ENCODE results near the gene ABCF3.
"Not testable (repeated sequence)": the region's sequence is repeated elsewhere in the genome, so short reads cannot be mapped to it uniquely, and the experiment has no call there.

The ABCF3 gene

DNA sequence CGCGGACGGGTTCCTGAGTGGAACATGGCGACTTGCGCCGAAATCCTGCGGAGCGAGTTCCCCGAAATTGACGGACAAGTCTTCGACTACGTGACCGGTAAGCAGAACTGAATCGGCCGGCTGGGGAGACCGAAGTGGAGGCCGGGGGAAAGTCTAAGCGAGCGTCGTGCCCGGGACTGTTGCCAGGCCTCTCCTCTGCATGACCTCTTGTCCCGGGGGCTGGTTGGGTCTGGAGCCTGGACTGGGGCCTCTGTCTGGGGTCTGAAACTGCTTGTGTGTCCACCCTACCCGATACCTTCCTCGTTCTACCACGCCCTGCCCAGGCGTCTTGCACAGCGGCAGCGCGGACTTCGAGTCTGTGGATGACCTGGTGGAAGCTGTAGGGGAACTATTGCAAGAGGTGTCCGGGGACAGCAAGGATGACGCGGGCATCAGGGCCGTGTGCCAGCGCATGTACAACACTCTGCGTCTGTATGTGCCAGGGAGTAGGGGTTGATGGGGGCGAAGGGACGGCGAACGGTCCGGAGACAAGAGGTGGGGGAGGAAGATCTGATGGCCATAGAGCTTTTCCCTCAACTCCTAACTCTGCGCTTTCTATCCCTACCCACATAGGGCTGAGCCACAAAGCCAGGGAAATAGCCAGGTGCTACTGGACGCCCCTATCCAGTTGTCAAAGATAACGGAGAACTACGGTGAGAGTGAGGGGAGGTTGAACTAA is at the start of gene ABCF3:
Gene ABCF3, plus strand, starts transcription at position 16 of the 718 bp plus-strand sequence. Its CDS starts 9 bp downstream, at position 25.
- H3K36me3 ChIP-seq (ENCODE audit: control insufficient read depth, insufficient read depth, low read length) = peaks cover 24% of the 10 kb centered on the region
- H3K27me3 ChIP-seq (ENCODE audit: control insufficient read depth, insufficient read depth, low read length) = no peaks in the 10 kb centered on the region

GRCh38 chr3:184140436-184140835 is 45.6 kb upstream of the ABCF3 start:
- Histone ChIP-seq H3K36me3 (ENCODE audit: control insufficient read depth, insufficient read depth, low read length) (peaks cover 10% of the 10 kb centered on the region), H3K4me1 (ENCODE audit: control insufficient read depth, insufficient read depth, low read length) (peaks cover 5% of the 10 kb centered on the region), H3K9ac (ENCODE audit: low read length) (no peak overlapping the region), H3K9me3 (ENCODE audit: control insufficient read depth, low read length) (no peaks in the 10 kb centered on the region), H3K27me3 (ENCODE audit: control insufficient read depth, insufficient read depth, low read length) (no peaks in the 10 kb centered on the region), H3K4me3 (ENCODE audit: low read length) (no peak overlapping the region)

More for the DNA sequence above, at the start of gene ABCF3:
- peak within 1 kb of the TSS; percentile 43 for H3K4me3 ChIP-seq (ENCODE audit: low read length)
- H3K9ac ChIP-seq (ENCODE audit: low read length) = peak within 1 kb of the TSS; percentile 70
- H3K9me3 ChIP-seq (ENCODE audit: control insufficient read depth, low read length) = no peaks in the 10 kb centered on the region
- peaks cover 15% of the 10 kb centered on the region for H3K4me1 ChIP-seq (ENCODE audit: control insufficient read depth, insufficient read depth, low read length)

DNA sequence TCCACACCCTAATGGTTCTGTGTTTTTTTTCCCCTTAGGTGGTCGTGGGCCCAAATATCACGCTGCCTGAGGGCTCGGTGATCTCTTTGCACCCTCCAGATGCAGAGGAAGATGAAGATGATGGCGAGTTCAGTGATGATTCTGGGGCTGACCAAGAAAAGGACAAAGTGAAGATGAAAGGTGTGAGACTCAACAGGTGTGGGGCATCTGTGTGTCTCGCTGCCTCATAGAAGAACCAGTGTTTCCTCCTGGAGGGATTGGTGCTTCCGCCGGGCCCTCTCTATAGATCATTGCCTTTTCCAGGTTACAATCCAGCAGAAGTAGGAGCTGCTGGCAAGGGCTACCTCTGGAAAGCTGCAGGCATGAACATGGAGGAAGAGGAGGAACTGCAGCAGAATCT is 43.8 kb upstream of the ABCF3 start:
- Histone ChIP-seq H3K4me3 (ENCODE audit: low read length) (no peak overlapping the region), H3K9me3 (ENCODE audit: control insufficient read depth, low read length) (no peaks in the 10 kb centered on the region), H3K36me3 (ENCODE audit: control insufficient read depth, insufficient read depth, low read length) (peaks cover 10% of the 10 kb centered on the region), H3K4me1 (ENCODE audit: control insufficient read depth, insufficient read depth, low read length) (no peaks in the 10 kb centered on the region), H3K27me3 (ENCODE audit: control insufficient read depth, insufficient read depth, low read length) (no peaks in the 10 kb centered on the region), H3K9ac (ENCODE audit: low read length) (no peak overlapping the region)

- Histone ChIP-seq H3K9ac (ENCODE audit: low read length) (no peak overlapping the region), H3K36me3 (ENCODE audit: control insufficient read depth, insufficient read depth, low read length) (peaks cover 10% of the 10 kb centered on the region), H3K9me3 (ENCODE audit: control insufficient read depth, low read length) (no peaks in the 10 kb centered on the region), H3K4me1 (ENCODE audit: control insufficient read depth, insufficient read depth, low read length) (no peaks in the 10 kb centered on the region), H3K4me3 (ENCODE audit: low read length) (no peak overlapping the region), H3K27me3 (ENCODE audit: control insufficient read depth, insufficient read depth, low read length) (no peaks in the 10 kb centered on the region)
Observed at GRCh38 chr3:184143327-184143726, 42.7 kb upstream of the ABCF3 start.

DNA sequence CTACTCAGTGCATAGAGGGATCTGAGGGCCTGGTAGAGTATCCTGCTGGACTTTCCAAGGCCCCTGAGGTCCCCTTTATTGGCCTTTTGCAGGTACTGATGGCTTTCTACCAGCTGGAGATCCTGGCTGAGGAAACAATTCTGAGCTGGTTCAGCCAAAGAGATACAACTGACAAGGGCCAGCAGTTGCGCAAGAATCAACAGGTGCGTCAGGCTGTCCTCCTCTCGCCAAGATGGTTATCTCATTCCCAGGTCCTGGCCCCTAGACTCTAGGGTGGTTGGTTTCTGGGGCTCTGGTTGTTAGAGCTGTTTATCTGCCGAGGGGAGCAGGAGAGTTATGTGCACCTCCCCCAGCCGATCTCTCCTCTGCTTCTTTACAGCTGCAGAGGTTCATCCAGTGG is 41.5 kb upstream of the ABCF3 start:
- H3K36me3 ChIP-seq (ENCODE audit: control insufficient read depth, insufficient read depth, low read length) = peaks cover 10% of the 10 kb centered on the region
- no peaks in the 10 kb centered on the region for H3K4me1 ChIP-seq (ENCODE audit: control insufficient read depth, insufficient read depth, low read length)
- H3K9me3 ChIP-seq (ENCODE audit: control insufficient read depth, low read length) = no peaks in the 10 kb centered on the region
- H3K4me3 ChIP-seq (ENCODE audit: low read length) = no peak overlapping the region
- H3K27me3 ChIP-seq (ENCODE audit: control insufficient read depth, insufficient read depth, low read length) = no peaks in the 10 kb centered on the region
- no peak overlapping the region for H3K9ac ChIP-seq (ENCODE audit: low read length)

DNA sequence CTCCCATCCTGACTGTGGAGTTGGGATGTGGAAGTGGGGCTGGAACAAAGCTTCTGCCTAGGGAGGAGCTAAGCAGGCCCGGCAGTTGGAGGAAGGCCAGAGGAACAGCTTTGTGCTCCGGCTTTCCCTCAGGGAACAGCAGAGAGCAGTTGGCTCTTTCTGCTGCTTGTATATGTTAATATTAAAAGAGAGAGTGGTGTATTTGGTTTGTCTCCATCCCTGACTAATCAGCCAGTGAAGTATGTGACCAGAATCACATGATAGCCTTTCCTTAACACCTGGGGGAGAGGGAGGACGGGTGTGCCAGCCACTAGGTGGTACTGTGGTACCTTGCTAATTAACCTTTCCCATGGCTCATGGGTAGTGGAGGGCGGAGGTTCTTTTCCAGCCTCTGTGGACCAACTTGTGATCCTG is 40.9 kb upstream of the ABCF3 start:
- Histone ChIP-seq H3K9ac (ENCODE audit: low read length) (no peak overlapping the region), H3K4me3 (ENCODE audit: low read length) (no peak overlapping the region), H3K4me1 (ENCODE audit: control insufficient read depth, insufficient read depth, low read length) (no peaks in the 10 kb centered on the region), H3K27me3 (ENCODE audit: control insufficient read depth, insufficient read depth, low read length) (no peaks in the 10 kb centered on the region), H3K36me3 (ENCODE audit: control insufficient read depth, insufficient read depth, low read length) (peaks cover 10% of the 10 kb centered on the region), H3K9me3 (ENCODE audit: control insufficient read depth, low read length) (no peaks in the 10 kb centered on the region)

DNA sequence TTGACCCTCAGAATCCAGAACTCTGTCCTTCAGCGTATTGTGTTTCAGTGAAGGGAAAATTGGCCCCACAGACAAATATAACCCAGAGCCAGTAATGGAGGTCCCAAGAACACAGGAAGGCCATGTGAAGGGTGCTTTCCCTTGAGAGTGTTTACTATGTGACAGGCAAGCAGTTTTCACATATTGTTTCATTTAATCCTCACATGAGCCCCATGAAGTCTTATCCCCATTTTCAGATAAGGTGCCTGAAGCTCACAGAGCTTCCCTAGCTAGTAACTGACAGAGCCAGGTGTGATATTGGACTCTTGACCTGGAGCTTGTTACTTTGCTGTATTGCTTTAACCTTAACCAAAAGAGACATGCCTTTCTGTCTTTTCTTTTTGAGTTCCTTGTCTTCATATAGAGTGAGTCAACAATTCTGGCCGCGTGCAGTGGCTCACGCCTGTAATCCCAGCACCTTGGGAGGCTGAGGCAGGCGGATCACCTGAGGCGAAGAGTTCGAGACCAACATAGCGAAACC is 40.2 kb upstream of the ABCF3 start:
- H3K9ac ChIP-seq (ENCODE audit: low read length) = no peak overlapping the region

DNA sequence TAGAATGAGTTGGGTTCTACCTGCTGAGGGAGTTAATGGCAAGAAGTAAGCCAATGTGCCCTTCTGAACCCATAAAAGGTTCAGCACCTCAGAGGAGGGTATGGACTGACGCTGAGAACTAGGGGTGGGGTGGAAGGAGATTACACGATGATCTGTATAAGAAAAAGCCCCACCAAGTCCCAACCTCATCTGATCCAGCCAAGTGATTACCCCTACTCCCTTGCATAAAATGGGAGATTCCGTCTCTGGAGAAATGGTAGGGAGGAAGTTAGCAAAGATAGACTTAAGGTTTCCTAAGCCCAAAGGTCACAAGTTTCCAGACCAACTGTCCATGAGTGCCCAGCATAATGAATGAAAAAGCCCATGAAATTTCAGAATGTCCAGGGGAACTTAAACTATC is 37.9 kb upstream of the ABCF3 start:
- Histone ChIP-seq H3K4me1 (ENCODE audit: control insufficient read depth, insufficient read depth, low read length) (no peaks in the 10 kb centered on the region), H3K36me3 (ENCODE audit: control insufficient read depth, insufficient read depth, low read length) (peaks cover 10% of the 10 kb centered on the region), H3K9ac (ENCODE audit: low read length) (no peak overlapping the region), H3K27me3 (ENCODE audit: control insufficient read depth, insufficient read depth, low read length) (no peaks in the 10 kb centered on the region), H3K4me3 (ENCODE audit: low read length) (no peak overlapping the region), H3K9me3 (ENCODE audit: control insufficient read depth, low read length) (no peaks in the 10 kb centered on the region)

More for the DNA sequence above, 40.2 kb upstream of the ABCF3 start:
- no peaks in the 10 kb centered on the region for H3K4me1 ChIP-seq (ENCODE audit: control insufficient read depth, insufficient read depth, low read length)
- peaks cover 10% of the 10 kb centered on the region for H3K36me3 ChIP-seq (ENCODE audit: control insufficient read depth, insufficient read depth, low read length)
- no peaks in the 10 kb centered on the region for H3K9me3 ChIP-seq (ENCODE audit: control insufficient read depth, low read length)
- H3K27me3 ChIP-seq (ENCODE audit: control insufficient read depth, insufficient read depth, low read length) = no peaks in the 10 kb centered on the region
- H3K4me3 ChIP-seq (ENCODE audit: low read length) = no peak overlapping the region

DNA sequence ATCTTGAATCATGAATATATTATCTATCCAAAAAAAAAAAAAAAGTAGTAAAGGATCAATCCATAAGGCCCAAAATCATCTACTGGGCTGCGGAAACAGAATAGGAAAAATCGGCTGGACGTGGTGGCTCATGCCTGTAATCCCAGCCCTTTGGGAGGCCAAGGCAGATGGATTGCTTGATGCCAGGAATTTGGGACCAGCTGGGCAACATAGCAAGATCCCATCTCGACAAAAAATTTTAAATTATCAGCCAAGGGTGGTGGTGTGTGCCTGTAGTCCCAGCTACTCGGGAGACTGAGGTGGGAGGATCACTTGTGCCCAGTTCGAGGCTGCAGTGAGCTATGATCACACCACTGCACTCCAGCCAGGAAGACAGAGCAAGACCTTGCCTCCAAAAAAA is 36.9 kb upstream of the ABCF3 start:
- H3K27me3 ChIP-seq (ENCODE audit: control insufficient read depth, insufficient read depth, low read length) = no peaks in the 10 kb centered on the region
- peaks cover 4% of the 10 kb centered on the region for H3K36me3 ChIP-seq (ENCODE audit: control insufficient read depth, insufficient read depth, low read length)
- H3K4me3 ChIP-seq (ENCODE audit: low read length) = no peak overlapping the region
- H3K9me3 ChIP-seq (ENCODE audit: control insufficient read depth, low read length) = no peaks in the 10 kb centered on the region
- H3K9ac ChIP-seq (ENCODE audit: low read length) = no peak overlapping the region
- H3K4me1 ChIP-seq (ENCODE audit: control insufficient read depth, insufficient read depth, low read length) = no peaks in the 10 kb centered on the region

GRCh38 chr3:184149770-184150169 is 36.2 kb upstream of the ABCF3 start:
- H3K36me3 ChIP-seq (ENCODE audit: control insufficient read depth, insufficient read depth, low read length); H3K27me3 ChIP-seq (ENCODE audit: control insufficient read depth, insufficient read depth, low read length); H3K4me1 ChIP-seq (ENCODE audit: control insufficient read depth, insufficient read depth, low read length); H3K9me3 ChIP-seq (ENCODE audit: control insufficient read depth, low read length); H3K4me3 ChIP-seq (ENCODE audit: low read length); H3K9ac ChIP-seq (ENCODE audit: low read length): not testable (repeated sequence)

- peak within 1 kb of the TSS; percentile 93 for H3K9ac ChIP-seq (ENCODE audit: low read length)
- peaks cover 23% of the 10 kb centered on the region for H3K4me1 ChIP-seq (ENCODE audit: control insufficient read depth, insufficient read depth, low read length)
- H3K4me3 ChIP-seq (ENCODE audit: low read length) = peak within 1 kb of the TSS; percentile 93
- H3K36me3 ChIP-seq (ENCODE audit: control insufficient read depth, insufficient read depth, low read length) = no peaks in the 10 kb centered on the region
- no peaks in the 10 kb centered on the region for H3K27me3 ChIP-seq (ENCODE audit: control insufficient read depth, insufficient read depth, low read length)
- H3K9me3 ChIP-seq (ENCODE audit: control insufficient read depth, low read length) = no peaks in the 10 kb centered on the region
Observed at GRCh38 chr3:184154885-184155643, 30.9 kb upstream of the ABCF3 start, which contains the start of gene DVL3. Gene DVL3 (plus strand): TSS chr3:184155377. CDS start chr3:184155636, 259 bp downstream.

All from mucosa of stomach (tissue), 1 donor.